ENCODE results near the gene LRRC39.

GRCh38 chr1:100115524-100115923, 62.5 kb downstream of the LRRC39 start:
- no peak for TF ChIP-seq EZH2 (IDR thresholded peaks at IDR 0.05; ENCODE audit: insufficient read depth, poor library complexity, severe bottlenecking)
- no peak for TF ChIP-seq EZH2phosphoT487 (IDR thresholded peaks at IDR 0.05; ENCODE audit: insufficient read depth, low read depth)

Data from GM23248 (cell line).